GM08714 (cell line): ENCODE measurements around the gene ATP10A.
"Not testable (repeated sequence)": the region's sequence is repeated elsewhere in the genome, so short reads cannot be mapped to it uniquely, and the experiment has no call there.

Experiments
- H3K4me3 ChIP-seq: fragments of 200-500 bp; sonication (Bioruptor generic); 2 replicates; pipeline ENCODE4 v1.5.1; 2014; ENCODE audit warnings: mild to moderate bottlenecking, low read length, inconsistent platforms
- ZNF274 ChIP-seq: IDR thresholded peaks from 2 replicates; pipeline ENCODE4 v1.6.1; 2012; ENCODE audit warnings: mild to moderate bottlenecking, low read depth, low read length

The ATP10A gene

DNA sequence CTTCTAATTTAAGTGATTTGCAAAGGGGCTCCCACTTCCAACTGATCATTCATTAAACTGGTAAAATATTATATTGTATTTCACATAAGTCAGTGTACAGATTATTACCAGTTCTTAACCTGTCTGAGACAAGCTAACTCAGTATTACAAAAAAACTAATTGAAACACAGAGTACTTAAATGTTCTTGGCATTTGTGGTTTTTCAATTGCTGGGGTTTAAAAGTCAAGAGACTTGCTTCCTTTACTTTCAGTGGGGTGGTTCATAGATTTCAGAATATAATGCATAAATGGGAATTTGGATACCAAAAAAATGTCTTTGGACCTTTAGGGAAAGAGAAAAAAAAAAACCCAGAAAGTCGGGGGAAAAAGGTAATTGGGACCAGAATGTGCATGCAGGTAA lies 85.0 kb downstream of the ATP10A start:
- H3K4me3 ChIP-seq, result no peak overlapping the region
- TF ChIP-seq ZNF274, result no peak

DNA sequence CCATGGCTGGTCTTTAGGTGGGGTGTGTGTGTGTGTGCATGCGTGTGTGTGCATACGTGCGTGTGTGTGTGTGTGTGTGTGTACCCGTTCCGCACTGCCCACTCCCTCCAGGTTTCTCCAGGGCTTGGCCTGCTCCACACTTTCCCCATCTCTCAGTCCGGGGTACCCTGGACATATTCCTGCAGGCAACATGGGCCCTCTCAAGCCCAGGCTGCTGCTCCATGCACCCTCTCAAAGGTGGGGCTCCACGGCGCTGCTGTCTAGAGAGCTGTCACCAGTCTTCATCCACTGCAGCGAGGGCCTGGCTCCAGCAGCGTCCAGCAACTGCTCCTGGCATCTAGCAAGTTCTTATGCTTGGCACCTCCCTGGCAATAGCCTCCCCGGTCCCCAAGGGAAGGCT lies 86.1 kb downstream of the ATP10A start:
- no peak overlapping the region for H3K4me3 ChIP-seq
- TF ChIP-seq ZNF274, result no peak

DNA sequence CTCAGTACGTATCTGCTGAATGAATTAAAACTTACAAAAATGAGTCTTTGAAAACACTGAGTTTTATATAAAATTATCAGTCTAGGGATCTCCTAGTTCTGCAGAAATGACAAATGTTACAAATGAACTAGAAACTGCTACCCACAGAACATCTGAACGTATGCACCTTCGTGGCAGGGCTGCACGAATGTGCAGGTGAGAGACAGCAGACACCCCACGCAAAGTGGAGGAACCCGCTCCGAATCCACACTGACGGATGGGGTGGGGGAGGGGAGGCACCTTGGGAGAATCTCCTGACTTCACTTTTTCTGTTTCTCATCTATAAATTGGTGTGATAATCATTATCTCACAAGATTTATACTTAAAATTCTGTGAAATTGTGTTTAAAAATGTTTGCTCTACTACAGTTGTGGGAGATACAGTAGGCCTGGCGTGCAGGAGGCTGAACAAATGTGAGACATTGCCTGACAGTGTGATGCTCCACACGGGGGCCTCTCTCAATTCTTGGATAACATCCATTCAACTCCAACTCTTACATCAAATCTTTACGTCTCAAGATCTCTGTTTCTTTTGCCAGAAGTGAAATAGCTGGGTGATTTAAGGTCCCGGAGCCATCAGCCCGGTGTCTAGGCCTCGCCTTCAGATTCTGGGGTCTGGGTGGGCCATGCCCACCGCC lies 86.9 kb downstream of the ATP10A start:
- TF ChIP-seq ZNF274, result no peak
- no peak overlapping the region for H3K4me3 ChIP-seq

DNA sequence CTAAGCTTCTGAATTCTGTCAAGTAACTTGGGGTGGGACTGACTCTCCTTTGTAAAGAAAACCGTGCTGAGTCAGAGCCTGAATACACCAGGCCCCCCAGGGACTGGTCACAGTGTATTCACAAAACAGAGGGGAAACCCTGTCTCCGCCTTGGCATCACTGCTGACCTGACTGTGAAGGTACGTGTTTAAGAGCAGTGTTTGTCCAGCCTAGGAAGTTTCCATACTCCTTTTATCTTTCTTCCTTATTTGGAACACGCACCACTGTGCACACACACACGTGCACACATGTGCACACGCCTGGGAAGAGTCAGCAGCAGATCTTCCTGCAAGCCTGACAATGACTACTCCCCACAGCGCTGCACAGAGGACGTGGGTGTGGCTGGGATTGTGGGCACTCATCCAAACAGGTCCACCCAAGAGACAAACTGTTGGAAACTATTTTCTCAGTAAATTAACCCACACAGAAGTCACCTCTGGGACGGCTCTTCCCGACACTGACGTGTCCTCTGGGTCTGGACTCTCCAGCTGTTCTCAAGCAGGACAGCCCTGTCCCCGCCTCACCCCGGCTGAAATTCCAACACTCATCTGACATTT lies 87.7 kb downstream of the ATP10A start:
- H3K4me3 ChIP-seq, result no peak overlapping the region
- TF ChIP-seq ZNF274, result no peak

DNA sequence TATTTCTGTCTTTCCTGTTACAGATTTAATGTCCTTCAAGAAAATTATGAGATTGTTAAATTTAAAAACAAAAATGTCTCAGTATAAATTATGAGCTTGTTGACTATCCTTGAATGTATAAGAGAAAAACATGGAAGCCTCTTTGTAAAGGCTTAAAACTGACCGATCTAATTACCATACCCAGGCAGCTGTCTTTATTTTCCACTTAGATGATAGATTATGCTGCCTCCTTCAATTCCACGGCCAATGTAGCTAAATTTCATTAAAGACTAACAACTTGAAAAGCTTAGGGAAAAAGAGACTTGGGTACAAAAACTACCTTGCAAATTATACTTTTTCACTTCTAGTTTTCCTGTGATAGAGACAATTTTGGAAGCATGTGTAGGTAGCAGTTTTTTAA lies 88.3 kb downstream of the ATP10A start:
- TF ChIP-seq ZNF274, result no peak
- no peak overlapping the region for H3K4me3 ChIP-seq

DNA sequence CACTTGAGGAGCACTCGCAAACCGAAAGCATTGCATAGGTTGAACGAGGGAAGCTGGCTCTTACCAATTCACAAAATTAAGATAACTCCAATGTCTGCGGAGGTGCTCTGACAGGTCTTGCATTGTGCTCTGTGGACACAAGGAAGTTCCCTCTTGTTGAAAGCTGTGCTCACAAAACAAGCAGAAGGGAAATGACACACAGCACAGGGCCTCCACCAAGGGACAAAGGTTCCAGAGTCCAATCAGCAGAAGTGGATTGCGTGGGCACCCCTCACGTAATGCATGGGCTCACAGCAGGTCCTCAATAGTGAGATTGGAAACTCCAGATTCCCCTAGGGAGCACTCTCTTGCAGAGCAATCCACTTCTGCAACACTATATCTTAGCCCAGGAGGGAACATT lies 89.9 kb downstream of the ATP10A start:
- H3K4me3 ChIP-seq, result no peak overlapping the region
- no peak for TF ChIP-seq ZNF274

DNA sequence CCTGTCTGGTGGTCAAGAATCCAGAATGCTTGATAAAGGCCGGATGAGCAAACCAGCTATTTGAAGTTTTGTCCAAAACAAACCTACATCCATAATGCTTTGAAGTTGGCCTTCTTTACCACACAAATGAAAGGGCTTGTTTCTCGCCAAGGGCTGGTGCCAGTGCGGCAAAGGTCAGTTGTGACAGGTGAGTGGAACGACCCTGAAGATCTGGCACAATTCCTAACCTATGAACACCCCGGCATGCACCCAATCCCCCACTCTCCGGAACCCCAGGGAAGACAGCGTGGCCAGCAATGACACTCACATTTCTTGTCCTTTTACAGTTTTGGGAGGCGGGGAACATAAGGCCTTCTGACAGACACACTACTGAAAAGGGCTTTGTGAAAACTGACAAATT lies 90.6 kb downstream of the ATP10A start:
- H3K4me3 ChIP-seq, result no peak overlapping the region
- no peak for TF ChIP-seq ZNF274

DNA sequence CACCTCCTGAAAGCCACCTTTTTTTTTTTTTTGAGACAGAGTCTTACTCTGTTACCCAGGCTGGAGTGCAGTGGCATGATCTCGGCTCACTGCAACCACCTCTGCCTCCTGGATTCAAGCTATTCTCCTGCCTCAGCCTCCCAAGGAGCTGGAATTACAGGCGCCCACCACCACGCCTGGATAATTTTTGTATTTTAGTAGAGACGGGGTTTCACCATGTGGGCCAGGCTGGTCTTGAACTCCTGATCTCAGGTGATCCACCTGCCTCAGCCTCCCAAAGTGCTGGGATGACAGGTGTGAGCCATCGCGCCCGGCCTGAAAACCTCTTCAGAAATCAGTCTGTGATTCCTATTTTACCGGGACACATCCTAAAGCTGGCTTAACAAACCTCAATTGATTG lies 91.4 kb downstream of the ATP10A start:
- H3K4me3 ChIP-seq, result not testable (repeated sequence)

DNA sequence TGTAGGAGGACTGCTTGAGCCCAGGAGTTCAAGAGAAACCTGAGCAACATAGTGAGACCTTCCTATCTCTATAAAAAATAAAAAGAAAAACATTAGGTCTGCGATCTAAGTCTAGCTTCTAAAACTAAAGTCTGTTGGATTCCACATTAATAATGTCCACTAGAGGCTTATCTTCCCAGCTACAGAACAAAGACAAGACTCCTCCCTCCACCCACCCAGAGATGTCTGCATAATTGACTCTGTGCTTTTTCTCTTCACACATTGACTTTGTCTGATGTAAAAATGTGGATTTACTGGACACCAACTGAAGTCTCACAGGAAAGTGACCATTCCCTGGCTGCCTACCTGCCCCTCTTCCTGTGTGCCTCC lies 91.8 kb downstream of the ATP10A start:
- no peak overlapping the region for H3K4me3 ChIP-seq
- no peak for TF ChIP-seq ZNF274

DNA sequence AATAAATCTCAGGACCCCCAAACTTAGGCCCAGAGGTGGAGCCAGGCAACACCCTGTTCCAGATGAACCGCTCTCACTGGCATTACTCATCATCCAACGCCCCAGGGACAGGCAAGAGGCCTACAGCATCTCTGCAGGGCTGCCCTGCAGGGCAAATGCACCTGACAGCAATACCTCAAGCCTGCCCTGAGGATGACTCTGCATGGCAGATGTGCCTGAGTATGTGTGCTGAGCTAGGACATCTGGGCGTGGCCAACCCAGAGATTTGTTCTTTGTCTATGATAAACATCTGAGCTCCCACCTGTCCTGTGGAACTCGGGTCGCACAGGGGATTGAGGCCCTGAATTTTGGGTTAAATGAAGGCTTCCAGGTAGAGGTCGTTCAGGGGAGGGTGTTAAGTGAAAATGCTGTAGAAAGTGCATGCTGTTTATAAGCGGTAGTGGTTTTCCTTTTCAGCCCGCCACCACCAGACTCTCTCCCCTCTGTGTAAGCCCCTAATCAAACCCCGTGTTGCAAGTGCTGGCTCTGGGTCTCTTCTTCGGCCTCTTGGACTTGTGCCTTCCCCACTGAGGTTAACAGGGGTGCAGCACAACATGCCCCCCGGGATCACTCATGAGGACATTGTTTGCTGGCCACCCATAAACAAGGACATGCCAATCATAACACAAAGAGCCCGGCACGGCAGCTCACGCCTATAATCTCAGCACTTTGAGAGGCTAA lies 92.3 kb downstream of the ATP10A start:
- TF ChIP-seq ZNF274, result no peak
- H3K4me3 ChIP-seq, result no peak overlapping the region

DNA sequence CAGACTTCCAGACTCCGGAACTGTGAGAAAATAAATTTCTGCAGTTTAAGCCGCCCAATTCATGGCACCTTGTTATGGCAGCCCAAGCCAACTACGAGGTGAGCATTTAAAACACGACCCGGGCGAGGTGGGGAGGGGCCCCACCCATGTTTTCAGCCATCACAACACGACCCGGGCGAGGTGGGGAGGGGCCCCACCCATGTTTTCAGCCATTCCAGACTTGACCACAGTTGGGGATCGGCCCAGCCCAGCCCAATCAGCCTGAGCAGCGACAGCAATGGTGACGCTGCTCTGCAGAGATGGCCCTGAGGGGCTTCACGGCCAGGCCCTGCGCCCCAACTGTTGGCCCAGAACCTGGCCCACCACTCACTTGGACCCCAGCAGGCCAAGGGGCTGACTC lies 93.1 kb downstream of the ATP10A start:
- no peak overlapping the region for H3K4me3 ChIP-seq
- no peak for TF ChIP-seq ZNF274

DNA sequence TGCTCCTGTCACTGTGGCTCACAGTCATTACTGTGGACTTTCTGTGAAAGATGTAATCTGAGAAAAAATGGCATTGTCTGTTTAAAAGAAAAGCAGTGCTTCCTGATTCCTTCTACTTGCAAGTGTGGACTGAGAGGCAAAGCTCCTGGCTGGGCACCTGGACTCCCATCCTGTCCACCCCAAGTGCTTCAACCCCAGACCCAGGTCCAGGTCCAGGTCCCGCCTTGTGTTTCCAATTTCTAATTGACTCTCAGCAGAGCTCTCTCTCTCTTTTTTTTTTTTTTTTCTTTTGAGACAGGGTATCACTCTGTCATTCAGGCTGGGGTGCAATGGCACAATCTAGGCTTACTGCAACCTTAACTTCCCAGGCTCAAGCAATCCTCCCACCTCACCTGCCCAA lies 94.9 kb downstream of the ATP10A start:
- H3K4me3 ChIP-seq, result no peak overlapping the region
- no peak for TF ChIP-seq ZNF274

DNA sequence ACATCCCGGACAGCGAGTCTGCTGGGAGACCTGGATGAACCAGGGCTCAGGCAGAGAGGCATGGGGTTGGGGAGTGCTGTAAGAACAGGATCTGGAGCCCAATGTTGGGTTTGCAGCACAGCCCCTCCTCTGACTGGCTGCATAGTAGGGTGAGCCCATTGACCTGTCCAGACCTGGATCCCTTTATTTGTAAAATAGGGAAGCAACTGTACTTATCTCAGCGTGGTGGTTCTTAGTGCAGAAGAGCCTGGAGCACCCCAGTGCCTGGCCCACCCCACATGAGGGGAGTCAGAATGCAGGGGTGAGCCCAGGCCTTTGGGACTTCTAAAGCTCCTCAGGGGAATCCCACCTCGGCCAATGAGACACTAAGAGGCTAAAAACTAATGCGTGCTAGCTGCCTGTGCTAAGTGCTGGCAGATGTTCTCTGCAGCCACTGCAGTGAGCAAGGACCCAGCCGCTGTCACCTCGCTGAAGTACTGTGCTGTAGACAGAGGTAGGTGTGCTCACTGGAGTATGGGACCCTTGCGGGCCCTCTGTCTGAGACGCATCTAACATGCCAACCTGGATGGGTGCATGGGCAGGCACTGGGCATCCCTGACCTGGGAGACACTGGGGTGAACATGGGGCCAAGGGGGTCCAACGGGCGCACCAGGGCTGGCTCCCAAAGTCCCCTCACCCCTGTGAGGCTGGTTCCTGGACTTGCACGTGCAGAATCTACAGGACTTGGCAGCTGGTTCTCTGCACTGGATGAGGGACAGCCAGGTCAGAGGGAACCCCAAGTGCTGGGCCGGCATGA lies 95.6 kb downstream of the ATP10A start:
- TF ChIP-seq ZNF274, result no peak

DNA sequence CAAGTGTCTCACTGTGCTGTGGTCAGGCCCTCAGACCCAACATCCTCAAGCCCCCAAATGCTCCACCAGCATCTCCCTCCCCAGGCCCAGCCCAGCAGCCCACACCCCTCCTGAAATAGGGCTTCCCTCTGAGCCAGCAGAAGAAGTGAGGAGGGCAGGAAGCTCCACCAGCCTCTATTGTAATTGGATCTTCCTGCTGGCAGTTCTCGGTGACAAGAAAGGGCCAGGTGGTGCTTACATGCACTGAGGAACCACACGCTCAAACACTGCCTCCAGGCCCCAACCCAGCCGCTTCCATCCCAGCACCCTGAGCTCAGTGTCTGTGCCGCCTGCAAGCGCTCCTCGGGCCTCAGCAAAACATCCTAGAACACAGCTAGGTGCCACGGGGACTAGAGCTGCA lies 96.7 kb downstream of the ATP10A start:
- no peak overlapping the region for H3K4me3 ChIP-seq
- TF ChIP-seq ZNF274, result no peak

More for the DNA sequence above, 95.6 kb downstream of the ATP10A start:
- no peak overlapping the region for H3K4me3 ChIP-seq
